SK-MEL-5 (cell line): ENCODE results near the gene OR2J3. TPM values are rescaled to one million over a fixed set of nuclear protein-coding genes. Genes with fewer than 3 reads are reported as not detected.
"Not testable (repeated sequence)": the region's sequence is repeated elsewhere in the genome, so short reads cannot be mapped to it uniquely, and the experiment has no call there.

Experiments used
- DNase-seq: peaks from one replicate; pipeline ENCODE4 v3.0.0-alpha.2; 2016; ENCODE audit warnings: low read depth, low spot score
- in situ Hi-C: cut with HindIII; loops from 2 replicates; pipeline ENCODE4 v1.10.0; 2016; ENCODE audit warnings: low sequenced_read_pairs, high pct_unique_total_duplicates, low pct_unique_long_range_greater_than_20kb
- total RNA-seq: library from RNA; depleted of rRNA; stranded (reverse); fragments of >200 nt; shearing (Covaris generic); gene quantifications from 2 replicates; pipeline ENCODE4 v1.2.3, GENCODE V29; 2014; rRNA removed

Gene OR2J3
- total RNA-seq, 1 experiment from 2014 or later, result not detected

DNA sequence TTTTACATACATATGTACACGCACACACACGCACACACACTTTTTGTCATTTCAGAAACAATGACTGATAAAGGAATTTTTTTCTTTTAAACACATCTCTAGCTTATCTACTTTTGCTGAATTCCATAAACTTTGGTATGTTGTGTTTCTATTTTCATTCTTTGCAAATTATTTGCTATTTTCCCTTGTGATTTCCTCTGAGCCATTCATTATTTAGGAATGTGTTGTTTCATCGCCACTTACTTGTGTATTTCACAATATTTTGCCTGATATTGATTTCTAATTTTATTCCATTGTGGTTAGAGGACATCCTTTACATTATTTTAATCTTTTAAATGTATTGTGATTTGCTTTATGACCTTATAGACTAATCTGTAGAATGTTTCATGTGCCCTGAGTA lies 39.2 kb downstream of the OR2J3 start:
- DNase-seq, result no peak
- in situ Hi-C loops, result no loop called here

DNA sequence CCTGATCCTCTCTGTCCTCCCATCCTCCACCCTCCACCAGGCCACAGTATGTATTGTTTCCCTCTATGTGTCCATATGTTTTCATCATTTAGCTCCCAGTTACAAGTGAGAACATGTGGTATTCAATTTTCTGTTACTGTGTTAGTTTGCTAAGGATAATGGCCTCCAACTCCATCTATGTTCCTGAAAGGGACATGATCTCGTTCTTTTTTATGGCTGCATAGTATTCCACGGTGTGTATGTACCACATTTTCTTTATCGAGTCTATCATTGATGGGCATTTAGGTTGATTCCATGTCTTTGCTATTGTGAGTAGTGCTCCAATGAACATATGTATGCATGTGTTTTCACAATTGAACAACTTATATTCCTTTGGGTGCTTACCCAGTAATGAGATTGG lies 41.6 kb downstream of the OR2J3 start:
- in situ Hi-C loops, DNase-seq: not testable (repeated sequence)

DNA sequence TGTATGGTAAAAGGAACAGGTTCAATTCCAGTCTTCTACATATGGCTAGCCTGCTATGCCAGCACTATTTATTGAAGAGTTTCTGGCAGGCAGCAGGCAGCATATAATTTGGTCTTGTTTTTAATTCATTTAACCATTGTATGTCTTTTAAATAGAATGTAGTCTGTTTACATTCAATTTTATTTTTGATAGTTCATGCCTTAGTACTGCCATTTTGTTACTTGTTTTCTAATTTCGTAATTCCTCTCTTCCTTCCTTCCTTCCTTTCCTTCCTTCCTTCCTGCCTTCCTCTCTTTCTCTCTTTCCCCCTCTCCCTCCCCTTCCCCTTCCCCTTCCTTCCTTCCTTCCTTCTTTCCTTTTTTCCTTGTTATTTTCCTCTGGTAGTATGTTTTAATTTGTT lies 45.2 kb downstream of the OR2J3 start:
- in situ Hi-C loops, result no loop called here
- no peak for DNase-seq

DNA sequence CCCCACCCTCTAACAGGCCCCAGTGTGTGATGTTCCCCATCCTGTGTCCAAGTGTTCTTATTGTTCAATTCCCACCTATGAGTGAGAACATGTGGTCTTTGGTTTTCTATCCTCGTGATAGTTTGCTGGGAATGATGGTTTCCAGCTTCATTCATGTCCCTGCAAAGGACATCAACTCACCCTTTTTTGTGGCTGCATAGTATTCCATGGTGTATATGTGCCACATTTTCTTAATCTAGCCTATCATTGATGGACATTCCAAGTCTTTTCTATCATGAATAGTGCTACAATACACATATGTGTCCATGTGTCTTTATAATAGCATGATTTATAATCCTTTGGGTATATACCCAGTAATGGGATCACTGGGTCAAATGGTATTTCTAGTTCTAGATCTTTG lies 47.3 kb downstream of the OR2J3 start:
- in situ Hi-C loops, DNase-seq: not testable (repeated sequence)

DNA sequence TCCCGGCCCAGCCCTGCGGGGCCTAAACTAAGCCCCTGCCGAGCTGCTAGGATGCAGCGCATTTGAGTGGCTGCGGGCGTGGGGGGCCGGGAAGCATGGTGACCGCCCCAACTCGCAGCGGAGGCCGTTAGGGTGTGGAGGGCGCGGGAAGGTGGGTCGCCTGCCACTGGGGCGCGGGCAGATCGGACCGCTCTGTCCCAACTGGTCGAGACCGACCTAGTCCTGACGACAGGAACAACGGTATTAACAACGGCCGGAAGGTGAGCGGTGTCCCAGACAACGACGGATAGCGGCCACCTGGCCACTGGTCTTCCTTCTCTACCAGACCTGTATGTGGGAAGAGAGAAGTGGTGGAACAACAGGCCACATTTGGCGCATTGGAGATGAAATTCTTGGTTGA lies 52.1 kb downstream of the OR2J3 start:
- DNase-seq, in situ Hi-C loops: not testable (repeated sequence)

Other genes with a start within 250 kb of the OR2J3 start
- 66.2 and 76.2 TPM in 2 replicates for gene TRIM27, start 184.1 kb upstream of the OR2J3 start, total RNA-seq
- not detected in 2 replicates for gene ZNF311, start 102.7 kb upstream of the OR2J3 start, total RNA-seq
- gene OR2W1, start 62.9 kb upstream of the OR2J3 start, total RNA-seq, result not detected in 2 replicates
- gene OR2B3, start 20.7 kb upstream of the OR2J3 start, total RNA-seq, result not detected in 2 replicates
- gene OR2J1, start 8.6 kb upstream of the OR2J3 start, total RNA-seq, result not detected in 2 replicates
- gene OR2J2, start 62.8 kb downstream of the OR2J3 start, total RNA-seq, result not detected in 2 replicates
- not detected in 2 replicates for gene OR14J1, start 193.6 kb downstream of the OR2J3 start, total RNA-seq